Superior temporal gyrus (tissue), 1 donor: ENCODE measurements around the gene PIK3C3.
"Not testable (repeated sequence)": the region's sequence is repeated elsewhere in the genome, so short reads cannot be mapped to it uniquely, and the experiment has no call there.

Source experiments
- DNase-seq: peaks from one replicate; pipeline ENCODE4 v3.0.0-alpha.2; 2016; ENCODE audit errors: extremely low spot score

The PIK3C3 gene

DNA sequence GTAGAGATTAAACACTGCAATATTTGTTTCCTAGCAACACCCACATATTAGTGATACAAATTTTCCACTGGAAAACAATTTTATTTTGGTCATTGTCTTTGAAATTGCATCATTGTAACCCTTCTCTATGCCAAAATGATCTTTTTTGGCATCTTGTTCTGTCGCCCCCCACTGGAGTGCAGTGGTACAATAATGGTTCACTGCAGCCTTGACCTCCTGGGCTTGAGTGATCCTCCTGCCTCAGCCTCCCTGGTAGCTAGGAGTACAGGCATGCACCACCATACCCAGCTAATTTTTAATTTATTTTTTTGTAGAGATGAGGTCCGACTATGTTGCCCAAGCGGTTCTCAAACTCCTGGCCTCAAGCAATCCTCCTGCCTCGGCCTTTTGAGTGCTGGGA, 117.4 kb downstream of the PIK3C3 start:
- no peak for DNase-seq

DNA sequence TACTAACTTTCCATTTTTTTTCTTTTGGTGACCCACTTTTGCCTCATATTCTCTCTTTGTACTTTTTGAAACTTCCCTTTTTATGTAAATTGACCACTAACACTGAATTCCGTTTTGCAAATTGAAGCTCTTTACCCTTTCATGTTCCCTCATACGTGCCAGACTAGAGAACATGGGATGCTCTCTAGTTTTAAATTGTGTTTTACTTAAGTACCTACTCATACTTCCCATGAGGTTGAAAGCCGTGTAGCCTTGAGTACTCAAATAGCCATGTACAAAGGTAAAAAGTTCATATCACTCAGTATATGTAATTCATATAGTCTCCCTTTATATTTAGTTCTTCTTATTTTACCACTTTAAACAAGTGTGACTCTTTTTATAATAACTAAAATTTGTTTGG, 119.7 kb downstream of the PIK3C3 start:
- DNase-seq = no peak

DNA sequence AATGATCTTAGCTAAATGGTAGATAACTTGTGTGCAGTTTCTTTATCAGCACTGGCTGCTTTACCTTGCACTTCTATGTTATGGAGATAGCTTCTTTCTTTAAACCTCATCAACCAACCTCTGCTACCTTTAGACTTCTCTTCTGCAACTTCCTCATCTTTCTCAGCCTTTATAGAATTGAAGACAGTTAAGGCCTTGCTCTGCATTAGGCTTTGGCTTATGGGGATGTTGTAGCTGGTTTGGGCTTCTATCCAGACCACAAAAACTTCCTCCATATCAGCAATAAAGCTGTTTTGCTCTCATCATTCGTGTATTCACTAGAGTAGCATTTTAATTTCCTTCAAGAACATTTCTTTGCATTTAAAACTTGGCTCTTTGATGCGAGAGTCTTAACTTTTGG, 123.7 kb downstream of the PIK3C3 start:
- DNase-seq = no peak

DNA sequence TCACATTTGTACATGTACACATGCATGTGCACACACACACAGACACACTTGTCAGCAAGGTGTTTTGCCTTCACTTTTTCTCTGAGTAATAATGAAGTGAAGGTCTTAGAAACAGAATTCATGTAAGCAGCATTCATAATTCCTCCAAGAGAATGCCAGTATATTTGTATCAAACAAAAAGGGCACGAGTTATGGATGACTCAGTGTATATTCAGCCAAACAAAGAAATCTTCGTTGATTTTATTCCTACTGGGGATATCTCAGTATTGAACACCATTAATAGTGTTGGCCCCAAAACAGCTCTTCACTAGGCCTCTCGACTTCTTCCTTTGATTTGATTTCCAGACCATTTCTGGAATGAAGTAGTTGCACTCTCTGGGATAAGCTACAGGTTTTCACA, 125.3 kb downstream of the PIK3C3 start:
- DNase-seq = no peak

DNA sequence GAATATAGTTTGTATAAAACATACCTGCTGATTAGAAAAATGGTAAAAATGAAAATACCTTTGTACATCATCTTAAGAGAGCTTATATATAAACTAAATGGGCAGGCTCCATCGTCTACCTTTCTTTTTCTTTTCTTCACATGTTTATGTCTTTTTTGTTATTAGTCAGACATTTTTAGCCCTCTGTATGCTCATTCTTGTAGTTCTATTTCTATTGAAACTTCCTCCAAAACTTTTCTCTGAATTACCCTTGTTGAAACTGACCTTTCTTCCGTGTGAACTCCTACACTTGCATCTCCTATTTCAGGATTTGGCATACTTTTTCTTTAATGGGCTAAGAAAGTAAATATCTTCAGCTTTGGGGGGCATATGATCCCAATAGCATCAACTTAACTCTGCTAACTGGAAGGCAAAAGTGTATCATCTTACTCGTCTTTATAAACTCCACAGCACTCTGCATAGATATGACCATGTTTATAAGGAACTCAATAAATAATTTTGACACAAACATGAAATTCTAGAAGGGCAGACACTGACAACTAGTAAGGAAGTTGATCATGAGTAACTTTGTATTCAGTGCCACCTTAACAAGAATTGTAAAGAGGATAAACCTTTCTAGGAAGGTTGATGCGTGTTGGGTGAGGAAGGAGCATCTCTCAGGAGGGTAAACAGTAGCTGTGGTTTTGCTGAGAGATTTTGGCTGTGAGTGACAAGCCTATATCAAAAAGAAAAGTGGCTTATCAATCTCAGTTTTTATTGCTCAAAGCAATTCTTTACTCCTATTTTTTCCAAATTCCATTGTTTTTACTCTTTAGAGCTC, 127.6 kb downstream of the PIK3C3 start:
- DNase-seq = no peak

DNA sequence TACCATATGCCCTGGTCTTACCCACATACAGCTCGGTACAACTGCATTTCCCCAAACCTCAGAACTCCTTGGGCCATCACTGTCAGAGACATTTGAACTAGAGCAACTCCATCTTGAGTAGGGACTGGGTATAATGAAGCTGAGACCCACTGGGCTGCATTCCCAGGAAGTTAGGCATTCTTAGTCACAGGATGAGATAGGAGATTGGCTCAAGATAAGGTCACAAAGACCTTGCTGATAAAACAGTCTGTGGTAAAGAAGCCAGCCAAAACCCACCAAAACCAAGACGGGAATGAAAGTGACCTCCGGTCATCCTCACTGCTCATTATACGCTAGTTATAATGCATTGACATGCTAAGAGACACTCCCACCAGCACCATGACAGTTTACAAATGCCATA, 131.3 kb downstream of the PIK3C3 start:
- no peak for DNase-seq

DNA sequence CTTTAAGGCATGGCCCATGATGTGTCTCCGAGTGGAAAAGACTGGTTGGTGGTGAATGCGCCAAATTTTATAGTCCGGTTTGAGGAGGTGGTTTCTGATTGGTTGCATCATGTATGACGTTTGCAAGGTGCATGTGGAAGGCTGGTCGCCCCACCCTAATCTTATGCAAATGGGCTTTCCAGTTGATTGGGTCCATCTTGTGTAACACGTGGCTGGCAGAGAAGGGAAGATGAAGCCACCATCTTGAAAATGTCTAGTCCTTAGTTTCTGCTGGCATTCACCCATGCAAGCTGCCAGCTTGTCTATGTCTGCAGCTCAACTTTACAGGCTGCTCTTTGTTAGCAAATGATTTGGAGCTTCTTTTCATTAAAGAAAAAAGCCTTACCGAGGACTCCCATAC, 132.2 kb downstream of the PIK3C3 start:
- no peak for DNase-seq

DNA sequence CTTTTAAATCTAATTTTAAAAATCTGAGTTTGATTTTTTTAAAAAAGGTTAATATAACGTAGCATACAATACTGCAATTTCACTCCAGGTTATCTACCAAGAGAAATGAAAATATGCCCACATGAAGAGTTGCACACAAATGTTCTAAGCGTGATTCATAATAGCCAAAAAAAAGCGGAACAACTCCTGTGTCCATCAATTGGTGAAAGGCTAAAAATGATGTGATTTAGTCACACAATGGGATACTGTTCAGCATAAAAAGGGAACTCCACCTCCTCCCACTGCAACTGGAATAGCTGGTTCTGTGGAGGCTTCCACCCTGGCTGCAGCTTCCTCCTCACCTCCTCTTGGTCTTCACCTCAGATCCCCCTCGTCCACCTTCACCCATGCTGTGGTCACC, 132.8 kb downstream of the PIK3C3 start:
- peak; percentile 30 for DNase-seq

DNA sequence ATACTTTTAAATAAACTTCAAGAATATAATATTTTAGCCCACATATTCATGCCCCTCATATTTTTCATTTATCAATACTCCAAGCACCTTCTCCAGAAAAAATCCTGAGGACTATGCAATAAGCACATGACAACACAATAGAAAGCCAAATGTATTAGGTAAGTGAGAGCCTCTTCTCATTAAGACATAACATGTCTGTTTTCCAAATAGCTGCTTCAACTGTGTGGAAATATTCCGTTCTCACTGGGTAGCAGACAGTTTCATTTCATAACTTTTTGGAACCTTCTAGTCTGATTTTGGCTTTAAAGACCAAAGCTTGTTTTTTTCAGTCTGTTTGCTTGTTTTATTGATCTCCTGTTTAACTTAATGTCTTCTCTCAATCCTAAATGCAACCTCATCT, 137.8 kb downstream of the PIK3C3 start:
- DNase-seq = no peak

DNA sequence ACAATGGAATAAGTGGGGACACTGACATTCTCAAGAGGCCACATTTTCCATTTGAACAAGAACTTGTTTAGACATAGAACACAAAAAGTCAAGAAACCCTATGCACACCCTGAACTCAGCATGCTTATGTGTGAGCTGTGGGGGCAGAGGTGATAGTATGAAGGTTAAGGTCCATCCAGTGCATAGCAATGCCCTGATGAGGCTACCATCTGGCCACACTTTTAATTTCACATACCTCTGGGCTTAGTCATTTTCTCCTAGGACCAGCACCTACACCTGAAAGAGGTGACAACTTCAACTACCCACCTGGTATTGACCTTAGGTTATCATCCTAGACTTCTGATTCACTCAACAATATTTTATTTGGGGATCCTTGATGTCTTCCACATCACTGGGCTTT, 139.8 kb downstream of the PIK3C3 start:
- DNase-seq = no peak

DNA sequence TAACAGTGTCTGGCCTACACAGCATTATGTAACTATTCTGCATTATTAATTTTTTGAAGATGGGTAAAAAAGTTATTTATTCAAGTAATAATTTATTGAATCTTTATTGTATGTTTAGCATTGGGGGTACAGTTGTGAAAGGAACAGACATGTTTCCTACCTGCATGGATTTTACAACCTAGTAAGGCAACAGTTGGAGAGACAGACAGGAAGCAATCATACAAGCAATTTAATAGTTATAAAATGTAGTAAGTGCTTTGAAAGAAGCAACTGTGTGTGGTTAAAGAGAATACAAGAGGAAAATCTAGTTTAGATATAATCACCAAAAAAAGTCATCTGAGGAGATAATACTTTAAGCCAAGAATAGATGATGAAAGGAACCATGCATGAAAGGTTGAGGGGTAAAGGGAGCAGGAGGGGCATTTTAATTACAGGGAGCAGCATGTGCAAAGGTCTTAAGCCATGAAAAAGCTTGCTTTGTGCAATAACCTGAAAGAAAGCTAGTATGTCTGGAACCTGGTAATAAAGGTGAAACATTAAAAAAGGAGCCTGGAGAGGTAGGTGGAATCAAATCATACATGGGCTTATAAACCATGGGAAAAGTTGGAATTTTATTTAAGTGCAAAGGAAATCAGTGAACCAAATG, 140.8 kb downstream of the PIK3C3 start:
- DNase-seq = no peak

DNA sequence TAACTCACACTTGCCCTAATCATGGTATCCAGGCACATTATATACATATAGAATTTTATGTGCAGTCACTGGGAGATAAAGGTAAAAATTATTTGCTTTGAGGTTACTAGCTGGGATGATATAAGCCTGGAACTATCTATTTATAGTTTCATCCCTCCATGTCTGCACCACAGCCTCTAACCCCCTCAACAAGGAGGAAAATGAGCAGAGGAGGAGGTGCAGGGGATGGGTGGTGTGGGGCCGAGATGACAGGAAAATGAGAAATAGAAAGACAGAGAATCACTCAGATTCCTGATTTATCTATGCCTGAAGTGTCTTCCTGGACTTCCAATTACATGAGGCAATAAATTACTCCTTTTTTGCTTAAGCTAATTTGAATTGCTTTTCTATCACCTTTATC, 145.2 kb downstream of the PIK3C3 start:
- no peak for DNase-seq

DNA sequence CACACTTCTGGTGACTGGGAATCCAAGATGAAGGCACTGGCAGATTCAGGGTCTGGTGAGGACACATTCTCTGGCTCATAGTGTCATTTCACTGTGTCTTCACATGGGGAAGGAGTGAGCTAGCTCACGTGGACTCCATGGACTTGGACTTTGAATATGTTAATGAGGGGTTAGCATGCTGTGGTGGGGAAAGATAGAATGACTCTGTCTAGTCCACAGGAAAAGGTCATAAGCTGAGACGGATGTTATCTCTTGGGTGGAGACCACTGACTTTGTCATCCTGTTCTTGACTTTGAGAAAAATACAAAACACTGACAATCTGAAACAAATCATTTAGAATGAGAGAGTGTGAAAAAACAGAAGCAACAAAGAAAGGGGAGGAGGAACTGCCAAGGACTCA, 145.9 kb downstream of the PIK3C3 start:
- DNase-seq = no peak

DNA sequence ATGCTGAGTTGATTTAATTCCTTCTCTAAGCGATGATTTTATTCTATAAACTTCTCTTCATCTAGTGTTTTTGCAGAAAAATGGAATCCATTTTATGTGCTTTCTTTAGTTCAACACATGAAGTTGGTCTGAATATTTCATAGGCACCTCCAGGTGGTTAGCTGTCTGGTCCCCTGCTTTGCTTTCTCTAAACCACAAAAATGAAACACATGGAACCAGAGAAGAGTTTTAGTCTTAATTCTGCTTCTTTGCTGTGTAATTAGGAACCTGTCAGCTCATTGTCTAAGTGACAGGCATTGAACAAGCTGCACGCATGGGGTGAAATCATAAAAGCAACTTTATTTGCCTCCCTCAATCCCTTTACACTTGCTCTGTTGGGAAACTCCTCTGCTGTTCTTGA, 150.4 kb downstream of the PIK3C3 start:
- no peak for DNase-seq

DNA sequence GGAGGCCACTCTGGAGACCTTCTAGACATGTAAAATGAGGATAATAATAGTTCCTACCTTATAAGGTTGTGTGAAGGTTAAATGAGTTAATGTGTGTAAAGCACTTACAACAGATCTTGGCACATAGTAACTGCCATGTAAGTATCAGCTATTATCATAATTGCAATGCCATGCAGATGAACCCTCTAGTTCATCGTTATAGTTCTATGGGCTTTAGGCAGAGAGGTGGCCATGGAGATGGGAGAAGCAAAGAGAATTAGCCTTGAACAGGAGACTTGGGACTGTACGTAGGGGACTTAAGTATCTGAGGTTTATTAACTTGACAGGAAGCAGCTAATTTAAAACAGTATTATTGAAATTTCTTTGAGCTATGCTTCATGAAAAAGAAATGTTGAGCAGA, 151.8 kb downstream of the PIK3C3 start:
- no peak for DNase-seq

DNA sequence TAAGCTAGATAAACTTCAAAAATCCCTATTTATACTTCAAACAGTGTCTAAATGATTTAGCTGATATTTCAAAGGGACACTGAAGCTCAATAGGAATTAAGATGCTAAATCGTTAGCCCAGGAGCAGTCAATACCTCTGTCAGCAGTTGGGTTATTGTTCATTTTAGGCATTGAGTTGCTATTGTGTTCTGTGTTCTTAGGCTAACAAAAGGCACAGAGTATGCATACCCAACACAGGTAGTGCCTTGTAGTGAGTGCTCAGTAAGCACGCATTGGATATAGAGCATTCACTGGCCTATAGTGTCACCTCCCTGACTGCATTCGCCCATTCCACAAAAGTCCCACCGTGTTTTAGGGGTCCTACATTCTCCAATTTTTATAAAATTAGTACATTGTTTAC, 152.3 kb downstream of the PIK3C3 start:
- DNase-seq = no peak

DNA sequence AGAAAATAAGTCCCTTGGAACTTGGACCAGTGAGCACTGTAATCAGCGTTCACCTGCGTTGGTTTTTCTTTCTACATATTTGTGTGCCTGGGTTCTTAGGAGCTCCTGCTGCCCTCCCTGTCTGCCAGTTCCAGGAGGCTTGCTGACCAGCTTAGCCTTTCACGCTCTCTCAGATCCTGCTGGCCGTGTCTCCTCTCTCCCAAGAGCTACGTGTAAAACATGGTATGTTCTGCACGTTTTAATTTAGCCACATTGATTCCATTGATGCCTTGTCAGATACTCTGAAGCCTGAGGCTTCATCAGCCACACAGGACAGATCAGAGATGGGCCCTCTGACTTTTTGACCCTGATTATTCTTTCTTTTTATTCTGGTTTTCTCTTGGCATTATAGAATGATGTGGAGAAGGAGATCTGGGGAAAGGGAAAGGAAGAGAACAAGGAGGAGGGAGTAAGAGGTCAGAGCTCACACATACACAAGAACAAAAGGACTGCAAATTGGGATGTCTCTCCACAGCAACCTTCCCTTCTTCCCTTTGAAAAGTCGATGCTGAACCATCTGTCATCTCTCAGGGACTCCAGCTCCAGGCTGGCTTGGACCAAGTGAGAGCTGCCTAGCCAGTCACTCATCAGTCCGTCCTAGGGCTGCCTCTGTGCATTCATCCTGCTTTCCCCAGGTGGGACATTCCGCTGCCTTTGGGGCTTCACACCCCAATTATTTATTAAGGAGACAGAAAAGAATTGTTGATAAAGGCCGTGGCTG, 152.8 kb downstream of the PIK3C3 start:
- DNase-seq = no peak

DNA sequence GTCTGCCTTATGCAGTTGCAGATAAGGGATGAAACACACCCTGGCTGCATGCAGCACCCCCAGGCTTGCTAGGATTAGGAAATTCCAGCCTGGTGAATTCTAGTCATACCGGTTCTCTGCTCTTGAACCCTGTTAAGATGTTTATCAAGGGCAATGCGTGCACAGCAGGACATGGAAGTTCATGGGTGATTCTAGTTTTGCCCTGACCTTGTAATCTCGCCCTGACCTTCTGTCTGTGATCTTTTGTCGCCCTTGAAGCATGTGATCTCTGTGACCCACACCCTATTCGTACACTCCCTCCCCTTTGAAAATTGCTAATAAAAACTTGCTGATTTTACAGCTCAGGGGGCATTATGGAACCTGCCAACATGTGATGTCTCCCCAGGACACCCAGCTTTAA, 157.1 kb downstream of the PIK3C3 start:
- DNase-seq = not testable (repeated sequence)

DNA sequence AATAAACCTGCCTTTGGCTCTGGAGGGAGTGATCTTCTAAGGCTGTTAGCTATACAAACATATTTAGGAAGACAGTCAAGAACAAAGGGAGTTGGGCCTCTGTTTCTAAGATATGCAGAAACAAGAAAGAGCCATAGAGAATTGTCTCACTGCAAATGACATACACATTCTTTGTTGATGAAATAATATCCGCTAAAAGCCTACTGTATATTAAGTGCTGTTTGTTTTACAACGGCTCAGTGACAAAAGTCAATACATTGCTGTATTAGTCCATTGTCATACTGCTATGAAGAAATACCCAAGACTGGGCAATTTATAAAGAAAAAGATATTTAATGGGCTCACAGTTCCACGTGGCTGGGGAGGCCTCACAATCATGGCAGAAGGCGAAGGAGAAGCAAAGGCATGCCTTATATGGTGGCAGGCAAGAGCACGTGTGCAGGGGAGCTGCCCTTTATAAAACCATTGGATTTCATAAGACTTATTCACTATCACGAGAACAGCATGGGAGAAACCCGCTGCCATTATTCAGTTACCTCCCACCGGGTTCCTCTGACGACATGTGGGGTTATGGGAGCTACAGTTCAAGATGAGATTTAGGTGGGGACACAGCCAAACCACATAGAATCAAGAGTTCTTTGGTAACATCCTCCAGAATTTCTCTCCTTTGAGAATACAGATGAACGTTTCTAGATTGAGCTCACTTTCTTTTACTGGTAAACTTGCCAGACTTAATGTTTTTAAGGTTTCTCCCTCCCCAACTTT, 157.8 kb downstream of the PIK3C3 start:
- no peak for DNase-seq

DNA sequence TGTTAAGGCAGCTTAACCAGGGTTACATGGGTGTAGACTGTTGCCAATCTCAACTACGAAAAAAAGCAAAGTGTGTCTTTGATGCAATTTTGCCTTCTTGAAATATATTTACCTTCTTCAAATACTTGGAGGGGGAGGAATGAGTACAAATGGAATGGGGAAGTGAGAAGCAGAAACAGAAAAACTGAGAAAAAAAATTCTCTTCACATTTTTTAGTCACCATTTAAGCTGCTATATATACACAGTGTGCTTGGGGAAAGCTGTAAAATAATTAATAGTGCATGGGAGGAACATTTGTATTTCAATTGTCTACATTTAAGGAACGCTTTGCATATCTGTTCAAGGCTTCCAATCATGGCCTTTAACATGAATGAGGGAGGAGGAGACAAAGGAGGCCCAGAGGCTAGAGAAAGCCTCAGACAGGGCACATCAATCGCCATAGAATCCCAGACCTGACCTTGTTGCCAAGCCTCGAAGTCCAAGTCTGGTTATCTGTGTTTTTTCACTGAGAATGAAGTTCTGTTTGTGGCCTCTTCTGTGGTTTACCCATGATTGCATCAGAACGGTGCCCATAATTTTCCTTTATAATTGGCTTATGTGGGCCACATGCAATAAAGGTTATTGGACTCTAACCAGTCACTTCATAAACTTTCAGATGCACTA, 158.6 kb downstream of the PIK3C3 start:
- peak; percentile 27 for DNase-seq

DNA sequence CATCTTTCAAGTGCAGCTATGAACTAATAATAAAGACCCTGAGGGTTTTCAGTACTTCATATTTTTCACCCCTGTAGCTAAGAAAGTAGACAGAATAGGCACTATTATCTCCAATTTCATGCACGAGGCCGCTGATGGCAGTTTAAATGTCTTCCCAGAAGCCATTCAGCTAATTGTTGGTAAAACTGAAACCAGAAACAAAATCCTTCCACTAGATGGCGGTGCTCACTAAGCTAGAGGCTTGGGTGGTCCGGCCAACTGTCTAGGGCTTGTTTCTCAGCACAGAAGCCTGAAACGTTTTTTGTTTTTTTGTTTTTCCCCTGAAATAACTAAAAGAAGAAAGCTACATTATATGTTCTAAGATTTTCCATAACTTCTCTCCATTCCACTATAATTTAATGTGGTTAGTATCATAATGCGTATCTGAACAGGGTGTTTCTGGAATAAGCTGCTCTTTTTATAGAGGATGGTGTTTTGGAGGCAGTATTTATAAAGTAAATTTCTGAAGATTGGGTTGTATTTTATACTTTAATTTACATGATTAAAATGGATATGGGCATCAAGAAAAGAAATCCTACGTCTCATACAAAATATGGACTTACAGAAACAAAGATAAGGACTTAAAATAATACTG, 159.4 kb downstream of the PIK3C3 start:
- DNase-seq = peak; percentile 98
